WTC11 (cell line): Measurements from ENCODE around the gene PDE4B. TPM values are rescaled to one million over a fixed set of nuclear protein-coding genes. Genes with fewer than 3 reads are reported as not detected.

Experiments
- ATAC-seq: fragments of 200-7000 bp; cut with Tn5 transposase; 2 replicates; pipeline ENCODE4 v1.10.0; 2021; ENCODE audit warnings: mild to moderate bottlenecking, moderate library complexity
- CTCF ChIA-PET: fragments of 300-600 bp; sonication (Branson Sonifier 250); formaldehyde crosslinking; loops from one replicate; lab custom pipeline; 2021; ENCODE audit warnings: antibody characterized with exemption; lab: Charles Lee
- POLR2A ChIA-PET: fragments of 350-600 bp; sonication (Branson Sonifier 250); formaldehyde crosslinking; loops from one replicate; lab custom pipeline; 2021; ENCODE audit warnings: antibody characterized with exemption; lab: Charles Lee
- DNase-seq: peaks from one replicate; pipeline ENCODE4 v3.0.0; 2021; ENCODE audit warnings: low spot score
- H3K27ac Mint-ChIP-seq: 2 replicates; pipeline ENCODE4 v1.8.0; 2021; ENCODE audit warnings: mixed read lengths
- H3K27me3 Mint-ChIP-seq: 2 replicates; pipeline ENCODE4 v1.8.0; 2021; ENCODE audit warnings: low read depth, mild to moderate bottlenecking, moderate library complexity, mixed read lengths
- H3K36me3 Mint-ChIP-seq: 2 replicates; pipeline ENCODE4 v1.8.0; 2021; ENCODE audit warnings: mixed read lengths
- H3K4me1 Mint-ChIP-seq: 2 replicates; pipeline ENCODE4 v1.8.0; 2022; ENCODE audit warnings: mixed read lengths
- H3K4me3 Mint-ChIP-seq: 2 replicates; pipeline ENCODE4 v1.8.0; 2021; ENCODE audit warnings: mild to moderate bottlenecking, moderate library complexity, mixed read lengths
- H3K9me3 Mint-ChIP-seq: 2 replicates; pipeline ENCODE4 v1.8.0; 2021; ENCODE audit warnings: mixed read lengths
- ATF1 ChIP-seq: sonication (generic); formaldehyde crosslinking; IDR thresholded peaks from 2 replicates; pipeline ENCODE4 v1.8.1; 2023; ENCODE audit warnings: mild to moderate bottlenecking, moderate library complexity, missing genetic modification reagents
- ATF6 ChIP-seq: sonication (generic); formaldehyde crosslinking; IDR thresholded peaks from 2 replicates; pipeline ENCODE4 v1.8.1; 2023; ENCODE audit warnings: mild to moderate bottlenecking, missing genetic modification reagents
- CDX4 ChIP-seq: fragments of 250-450 bp; sonication (Bioruptor Pico); IDR thresholded peaks from 2 replicates; pipeline ENCODE4 v1.9.0; 2021; ENCODE audit warnings: moderate library complexity, mild to moderate bottlenecking, inconsistent platforms, borderline replicate concordance
- ETV6 ChIP-seq: sonication (generic); formaldehyde crosslinking; IDR thresholded peaks from 2 replicates; pipeline ENCODE4 v1.8.1; 2022; ENCODE audit warnings: mild to moderate bottlenecking, missing genetic modification reagents
- IRF1 ChIP-seq: sonication (generic); formaldehyde crosslinking; IDR thresholded peaks from 2 replicates; pipeline ENCODE4 v1.8.0; 2023; ENCODE audit warnings: missing genetic modification reagents
- KAT7 ChIP-seq: sonication (generic); formaldehyde crosslinking; IDR thresholded peaks from 2 replicates; pipeline ENCODE4 v1.8.1; 2023; ENCODE audit warnings: missing genetic modification reagents, mild to moderate bottlenecking, borderline replicate concordance
- NFYB ChIP-seq: sonication (generic); formaldehyde crosslinking; conservative IDR thresholded peaks from 2 replicates; pipeline ENCODE4 v1.8.0; 2022; ENCODE audit warnings: low read depth, missing genetic modification reagents
- NR1H2 ChIP-seq: sonication (generic); formaldehyde crosslinking; IDR thresholded peaks from 2 replicates; pipeline ENCODE4 v1.9.0; 2021; ENCODE audit warnings: mild to moderate bottlenecking, moderate library complexity, missing genetic modification reagents
- PRRX2 ChIP-seq: fragments of 250-450 bp; sonication (Bioruptor Pico); IDR thresholded peaks from 2 replicates; pipeline ENCODE4 v1.8.0; 2021; ENCODE audit warnings: mild to moderate bottlenecking
- ZMAT4 ChIP-seq: fragments of 250-450 bp; sonication (Bioruptor Pico); IDR thresholded peaks from 2 replicates; pipeline ENCODE4 v1.9.0; 2021; ENCODE audit warnings: mild to moderate bottlenecking
- ZNF121 ChIP-seq: sonication (generic); formaldehyde crosslinking; IDR thresholded peaks from 2 replicates; pipeline ENCODE4 v1.8.0; 2023; ENCODE audit warnings: missing genetic modification reagents
- ZNF425 ChIP-seq: fragments of 250-450 bp; sonication (Bioruptor Pico); conservative IDR thresholded peaks from 2 replicates; pipeline ENCODE4 v1.9.0; 2021; ENCODE audit warnings: mild to moderate bottlenecking
- ZNF532 ChIP-seq: fragments of 250-450 bp; sonication (Bioruptor Pico); IDR thresholded peaks from 2 replicates; pipeline ENCODE4 v1.9.0; 2021; ENCODE audit warnings: mild to moderate bottlenecking, borderline replicate concordance
- ZSCAN18 ChIP-seq: fragments of 250-450 bp; sonication (Bioruptor Pico); IDR thresholded peaks from 2 replicates; pipeline ENCODE4 v2.1.2; 2022; ENCODE audit warnings: mild to moderate bottlenecking, moderate library complexity
- total RNA-seq: library from RNA; stranded (reverse); gene quantifications from 3 replicates; pipeline ENCODE4 v1.2.3, GENCODE V29; 2021

Gene PDE4B
- total RNA-seq, 1 experiment from 2014 or later = 8.0 TPM

- CTCF ChIA-PET = no interaction called here
- Mint-ChIP-seq H3K4me1 (no peaks in the 10 kb centered on the region), H3K27ac (no peak overlapping the region), H3K4me3 (no peak overlapping the region), H3K9me3 (peaks cover 59% of the 10 kb centered on the region), H3K27me3 (peaks cover 3% of the 10 kb centered on the region; the same call in 1 of the 2 replicates), H3K36me3 (peaks cover 29% of the 10 kb centered on the region)
- TF ChIP-seq ATF6 (CRISPR knock-in tag) = no peak
- TF ChIP-seq ZNF532 (CRISPR knock-in tag) = no peak
- TF ChIP-seq ETV6 (CRISPR knock-in tag) = no peak
- TF ChIP-seq IRF1 (CRISPR knock-in tag) = no peak
- TF ChIP-seq ZNF121 = no peak
- no peak for TF ChIP-seq ZNF425 (CRISPR knock-in tag)
- TF ChIP-seq NR1H2 = no peak
- no peak for TF ChIP-seq ZMAT4 (CRISPR knock-in tag)
- TF ChIP-seq KAT7 (CRISPR knock-in tag) = no peak
- no peak for TF ChIP-seq CDX4 (CRISPR knock-in tag)
- no peak for TF ChIP-seq ATF1 (CRISPR knock-in tag)
- TF ChIP-seq NFYB (CRISPR knock-in tag) = no peak
- no peak for TF ChIP-seq PRRX2
- no peak for TF ChIP-seq ZSCAN18 (CRISPR knock-in tag)
- no peak for DNase-seq
- no peak for ATAC-seq
- POLR2A ChIA-PET = no interaction called here
Measured at GRCh38 chr1:66412704-66413103, 620.0 kb downstream of the PDE4B start.
